GM18867 (cell line): ENCODE measurements around the gene DCTN3.

Experiments
- ATAC-seq: cut with Tn5 transposase; IDR thresholded peaks from one replicate; pipeline ENCODE4 v1.9.1; 2021; ENCODE audit warnings: mild to moderate bottlenecking, moderate library complexity; ENCODE audit not compliant: unreplicated experiment

The DCTN3 gene

GRCh38 chr9:34620061-34620994 is at the start of gene DCTN3:
Gene DCTN3 (minus strand): TSS chr9:34620495. CDS start chr9:34620464, 31 bp downstream.
- peak; percentile 99 for ATAC-seq

- peak; percentile 69 for ATAC-seq
These were observed 45.3 kb upstream of the DCTN3 start for GRCh38 chr9:34665381-34666250.

GRCh38 chr9:34665067-34665380 is 44.7 kb upstream of the DCTN3 start:
- peak; percentile 21 for ATAC-seq

- peak; percentile 40 for ATAC-seq
These were observed 44.2 kb upstream of the DCTN3 start for GRCh38 chr9:34664281-34665066.

GRCh38 chr9:34663303-34663605 is 43.0 kb upstream of the DCTN3 start:
- no peak for ATAC-seq

GRCh38 chr9:34662526-34663302 is 42.4 kb upstream of the DCTN3 start, which contains the start of gene CCL27:
Gene CCL27 (minus strand): TSS chr9:34662657. CDS start chr9:34662633, 24 bp downstream.
- ATAC-seq: no peak

GRCh38 chr9:34659592-34660253 is 39.4 kb upstream of the DCTN3 start:
- no peak for ATAC-seq

- ATAC-seq: no peak
These were observed 38.2 kb upstream of the DCTN3 start for GRCh38 chr9:34658461-34658860.

- ATAC-seq: no peak
These were observed 36.7 kb upstream of the DCTN3 start for GRCh38 chr9:34656992-34657391.

- no peak for ATAC-seq
These were observed 35.1 kb upstream of the DCTN3 start for GRCh38 chr9:34655394-34655793.

- no peak for ATAC-seq
These were observed 34.2 kb upstream of the DCTN3 start for GRCh38 chr9:34654323-34655051.

- ATAC-seq: no peak
These were observed 33.1 kb upstream of the DCTN3 start for GRCh38 chr9:34653151-34654072.

GRCh38 chr9:34652602-34653000 is 32.3 kb upstream of the DCTN3 start:
- no peak for ATAC-seq

- ATAC-seq: no peak
These were observed 31.7 kb upstream of the DCTN3 start, which contains the start of gene IL11RA for GRCh38 chr9:34651876-34652601. Gene IL11RA (plus strand): TSS chr9:34652185. CDS start chr9:34655218, 3,033 bp downstream.

- no peak for ATAC-seq
These were observed 31.0 kb upstream of the DCTN3 start for GRCh38 chr9:34651321-34651720.

- no peak for ATAC-seq
These were observed 30.5 kb upstream of the DCTN3 start for GRCh38 chr9:34650816-34651215.

- no peak for ATAC-seq
These were observed 28.4 kb upstream of the DCTN3 start for GRCh38 chr9:34648673-34649072.
